OCI-LY3 (cell line): Measurements from ENCODE around the gene PRKAR1A.

Source experiments
- CTCF ChIP-seq: fragments of 200-600, 300-600 bp; sonication (generic); IDR thresholded peaks from 2 replicates; pipeline ENCODE4 v1.5.1; 2014; ENCODE audit warnings: antibody characterized with exemption, low read length, low read depth
- EZH2phosphoT487 ChIP-seq: fragments of 200-600 bp; shearing (Covaris generic); IDR thresholded peaks from 2 replicates; pipeline ENCODE4 v1.6.1; 2018; ENCODE audit warnings: antibody characterized with exemption, mixed run types, low read depth

- TF ChIP-seq CTCF (no peak), EZH2phosphoT487 (no peak)
Measured at GRCh38 chr17:68541816-68542215, 29.6 kb downstream of the PRKAR1A start.
